C4-2B (cell line): ENCODE data around the gene INPP5D.

ENCODE experiments used
- CTCF ChIP-seq: fragments of 450-650 bp; conservative IDR thresholded peaks from 2 replicates; pipeline ENCODE4 v1.5.1; 2017; ENCODE audit warnings: mild to moderate bottlenecking
- ZFX ChIP-seq: fragments of 450-650 bp; IDR thresholded peaks from 2 replicates; pipeline ENCODE4 v1.6.1; 2017

GRCh38 chr2:233108611-233109490 is 48.7 kb downstream of the INPP5D start:
- TF ChIP-seq CTCF (no peak), ZFX (no peak)
